Upper lobe of right lung (tissue), 1 donor: Measurements from ENCODE around the gene CD180. TPM values are rescaled to one million over a fixed set of nuclear protein-coding genes. Genes with fewer than 3 reads are reported as not detected.
A peak's percentile ranks its signal among the peaks of the same experiment; 100 is the strongest.

Experiments
- ATAC-seq: fragments of 200-7000 bp; cut with Tn5 transposase; one replicate; pipeline ENCODE4 v1.9.1; 2020; ENCODE audit warnings: mild to moderate bottlenecking, moderate library complexity
- DNase-seq: peaks from one replicate; pipeline ENCODE4 v3.0.0-alpha.2; 2020
- H3K27ac ChIP-seq: fragments of 200-600 bp; one replicate; pipeline ENCODE4 v1.8.0; 2022
- H3K27me3 ChIP-seq: fragments of 200-600 bp; one replicate; pipeline ENCODE4 v1.8.0; 2022; ENCODE audit warnings: mild to moderate bottlenecking
- H3K36me3 ChIP-seq: fragments of 200-600 bp; one replicate; pipeline ENCODE4 v1.8.0; 2022
- H3K4me1 ChIP-seq: fragments of 200-600 bp; one replicate; pipeline ENCODE4 v1.8.0; 2022
- H3K4me3 ChIP-seq: fragments of 200-600 bp; one replicate; pipeline ENCODE4 v1.8.0; 2022; ENCODE audit warnings: mild to moderate bottlenecking
- H3K9me3 ChIP-seq: fragments of 200-600 bp; one replicate; pipeline ENCODE4 v1.8.0; 2022
- intact Hi-C: fragments of 100-400 bp; cut with DNase I; formaldehyde crosslinking; loops from one replicate; pipeline ENCODE4 v1.11.0; 2022
- total RNA-seq: library from RNA; stranded (reverse); fragmentation: NEBNext Ultra II Directional; extraction: Animal tissue kit (Norgen Biotek cat#: 25700); gene quantifications from one replicate; pipeline ENCODE4 v1.2.1, GENCODE V29; 2021
- TF ChIP-seq, protein P1 (sequence below): fragments of 200-600 bp; IDR thresholded peaks from one replicate; pipeline ENCODE4 v1.8.0; 2022; ENCODE audit warnings: antibody characterized with exemption
- donor health status: DM: no; HTN: yes; CAD: no; lungs with severe emphysema.

CD180 gene
- total RNA-seq, 1 donor from 2014 or later: 3.0 TPM

DNA sequence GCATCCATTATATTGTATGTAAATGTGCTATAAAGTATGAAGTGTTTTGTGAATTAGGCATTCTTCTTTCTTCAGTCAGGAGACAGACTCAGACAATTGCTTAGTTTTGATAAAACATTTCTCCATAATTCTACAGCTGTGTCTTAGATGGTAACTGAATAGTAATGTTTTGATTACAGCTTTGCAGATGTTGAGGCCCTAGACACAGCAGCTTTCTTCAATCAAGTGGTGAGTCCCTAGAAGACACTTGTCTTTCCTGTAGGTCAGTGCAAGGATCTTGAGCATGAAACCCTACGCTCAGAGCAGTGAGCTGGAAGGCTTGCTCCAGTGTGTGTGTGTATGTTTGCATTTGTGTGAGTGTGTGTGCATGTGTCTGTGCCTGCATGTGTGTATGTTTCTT is 46.8 kb upstream of the CD180 start:
- ATAC-seq: peak; percentile 43
- Histone ChIP-seq H3K36me3 (no peaks in the 10 kb centered on the region), H3K9me3 (no peaks in the 10 kb centered on the region), H3K4me1 (peaks cover 11% of the 10 kb centered on the region), H3K4me3 (no peak overlapping the region), H3K27ac (no peak overlapping the region), H3K27me3 (no peaks in the 10 kb centered on the region)
- DNase-seq: no peak
- TF ChIP-seq, protein P1, sequence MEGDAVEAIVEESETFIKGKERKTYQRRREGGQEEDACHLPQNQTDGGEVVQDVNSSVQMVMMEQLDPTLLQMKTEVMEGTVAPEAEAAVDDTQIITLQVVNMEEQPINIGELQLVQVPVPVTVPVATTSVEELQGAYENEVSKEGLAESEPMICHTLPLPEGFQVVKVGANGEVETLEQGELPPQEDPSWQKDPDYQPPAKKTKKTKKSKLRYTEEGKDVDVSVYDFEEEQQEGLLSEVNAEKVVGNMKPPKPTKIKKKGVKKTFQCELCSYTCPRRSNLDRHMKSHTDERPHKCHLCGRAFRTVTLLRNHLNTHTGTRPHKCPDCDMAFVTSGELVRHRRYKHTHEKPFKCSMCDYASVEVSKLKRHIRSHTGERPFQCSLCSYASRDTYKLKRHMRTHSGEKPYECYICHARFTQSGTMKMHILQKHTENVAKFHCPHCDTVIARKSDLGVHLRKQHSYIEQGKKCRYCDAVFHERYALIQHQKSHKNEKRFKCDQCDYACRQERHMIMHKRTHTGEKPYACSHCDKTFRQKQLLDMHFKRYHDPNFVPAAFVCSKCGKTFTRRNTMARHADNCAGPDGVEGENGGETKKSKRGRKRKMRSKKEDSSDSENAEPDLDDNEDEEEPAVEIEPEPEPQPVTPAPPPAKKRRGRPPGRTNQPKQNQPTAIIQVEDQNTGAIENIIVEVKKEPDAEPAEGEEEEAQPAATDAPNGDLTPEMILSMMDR: no peak
- intact Hi-C loops: no loop called here

DNA sequence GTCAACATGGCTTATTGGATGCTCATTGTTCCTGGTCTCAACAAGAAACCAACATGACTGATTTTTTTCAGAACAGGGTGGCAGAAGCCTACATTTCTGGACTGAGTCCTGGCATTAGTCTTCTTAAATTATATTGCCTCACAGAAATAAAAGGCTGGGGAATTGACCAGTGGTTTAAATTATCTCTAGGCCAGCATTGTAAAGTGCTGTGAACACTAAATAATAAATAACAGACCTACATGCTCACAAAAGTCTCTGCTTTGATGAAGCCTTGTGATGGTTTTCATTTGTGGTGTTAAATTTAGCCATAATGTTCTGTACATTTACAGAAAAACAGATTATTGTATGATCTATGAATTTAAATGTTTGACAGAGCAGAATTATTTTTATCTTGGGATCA is 44.7 kb upstream of the CD180 start:
- Histone ChIP-seq H3K4me3 (no peak overlapping the region), H3K27ac (no peak overlapping the region), H3K36me3 (no peaks in the 10 kb centered on the region), H3K27me3 (no peaks in the 10 kb centered on the region), H3K4me1 (peaks cover 8% of the 10 kb centered on the region), H3K9me3 (no peaks in the 10 kb centered on the region)
- DNase-seq (no peak), ATAC-seq (no peak)
- intact Hi-C loops: no loop called here
- TF ChIP-seq, protein P1: no peak

DNA sequence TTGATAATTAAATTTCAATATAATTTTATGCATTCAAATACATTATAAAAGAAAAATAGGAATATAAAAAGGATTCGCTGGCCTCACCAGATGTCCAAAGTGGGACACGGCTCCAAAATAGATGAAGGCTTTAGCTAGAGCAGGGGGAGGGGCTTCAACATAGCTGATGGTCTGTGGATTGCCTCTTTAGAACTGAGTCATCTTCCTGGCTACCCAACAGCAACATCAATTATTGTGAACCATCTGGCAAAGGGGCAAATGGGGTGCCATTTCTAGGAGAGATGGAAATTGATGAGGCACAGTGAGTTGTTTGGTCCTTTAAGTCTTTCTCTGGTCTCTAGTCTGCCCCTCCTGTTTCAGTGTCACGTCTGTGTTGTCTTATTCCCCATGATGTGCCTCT is 44.2 kb upstream of the CD180 start:
- H3K27me3 ChIP-seq: no peaks in the 10 kb centered on the region
- H3K4me1 ChIP-seq: peaks cover 3% of the 10 kb centered on the region
- TF ChIP-seq, protein P1: no peak
- no peaks in the 10 kb centered on the region for H3K36me3 ChIP-seq
- DNase-seq (no peak), ATAC-seq (no peak)
- no peaks in the 10 kb centered on the region for H3K9me3 ChIP-seq
- intact Hi-C loops: no loop called here
- no peak overlapping the region for H3K27ac ChIP-seq
- H3K4me3 ChIP-seq: no peak overlapping the region

DNA sequence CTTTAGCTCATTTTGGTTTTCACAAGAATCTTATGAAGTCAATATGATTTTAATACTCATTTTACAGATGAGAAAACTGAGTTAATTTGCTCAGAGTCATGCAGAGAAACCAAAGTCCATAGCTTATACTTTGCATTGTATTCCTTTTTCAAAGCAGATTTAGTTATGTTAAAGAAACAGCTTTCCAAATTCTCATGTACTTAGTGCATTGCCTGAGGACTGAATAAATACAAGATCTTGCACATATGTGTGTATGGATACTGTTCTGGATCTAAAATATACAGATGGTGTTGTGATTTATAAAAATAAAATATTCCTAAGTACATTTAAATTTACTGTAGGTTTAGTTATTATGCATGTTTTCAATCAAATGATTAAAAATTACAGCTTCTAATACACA is 43.5 kb upstream of the CD180 start:
- ATAC-seq (no peak), DNase-seq (no peak)
- TF ChIP-seq, protein P1: no peak
- no peaks in the 10 kb centered on the region for H3K9me3 ChIP-seq
- no peak overlapping the region for H3K27ac ChIP-seq
- H3K4me3 ChIP-seq: no peak overlapping the region
- intact Hi-C loops: no loop called here
- H3K27me3 ChIP-seq: no peaks in the 10 kb centered on the region
- H3K4me1 ChIP-seq: peaks cover 6% of the 10 kb centered on the region
- H3K36me3 ChIP-seq: no peaks in the 10 kb centered on the region

DNA sequence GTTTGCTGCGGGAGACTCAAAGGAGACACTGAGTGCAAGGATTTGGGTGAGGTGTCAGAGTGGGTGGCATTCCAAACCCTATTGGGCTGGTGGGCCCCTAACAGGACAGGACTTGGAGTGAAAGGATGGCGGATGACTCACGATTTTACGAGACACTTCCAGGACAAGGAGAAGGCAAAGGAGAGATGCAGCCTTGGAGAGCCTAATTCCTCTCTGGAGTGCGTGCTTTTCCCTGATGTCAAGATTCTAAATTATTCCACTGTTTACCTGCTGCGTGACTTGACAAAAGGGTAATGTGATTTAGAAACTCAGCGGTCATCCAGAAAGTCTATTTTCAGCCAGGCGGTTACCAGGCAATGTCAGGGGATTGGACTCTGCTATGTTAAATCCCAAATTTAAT is 41.6 kb upstream of the CD180 start:
- H3K27ac ChIP-seq: no peak overlapping the region
- TF ChIP-seq, protein P1: no peak
- no peaks in the 10 kb centered on the region for H3K27me3 ChIP-seq
- H3K36me3 ChIP-seq: no peaks in the 10 kb centered on the region
- H3K9me3 ChIP-seq: no peaks in the 10 kb centered on the region
- peaks cover 19% of the 10 kb centered on the region for H3K4me1 ChIP-seq
- ATAC-seq (no peak), DNase-seq (no peak)
- no peak overlapping the region for H3K4me3 ChIP-seq
- intact Hi-C loops: no loop called here

DNA sequence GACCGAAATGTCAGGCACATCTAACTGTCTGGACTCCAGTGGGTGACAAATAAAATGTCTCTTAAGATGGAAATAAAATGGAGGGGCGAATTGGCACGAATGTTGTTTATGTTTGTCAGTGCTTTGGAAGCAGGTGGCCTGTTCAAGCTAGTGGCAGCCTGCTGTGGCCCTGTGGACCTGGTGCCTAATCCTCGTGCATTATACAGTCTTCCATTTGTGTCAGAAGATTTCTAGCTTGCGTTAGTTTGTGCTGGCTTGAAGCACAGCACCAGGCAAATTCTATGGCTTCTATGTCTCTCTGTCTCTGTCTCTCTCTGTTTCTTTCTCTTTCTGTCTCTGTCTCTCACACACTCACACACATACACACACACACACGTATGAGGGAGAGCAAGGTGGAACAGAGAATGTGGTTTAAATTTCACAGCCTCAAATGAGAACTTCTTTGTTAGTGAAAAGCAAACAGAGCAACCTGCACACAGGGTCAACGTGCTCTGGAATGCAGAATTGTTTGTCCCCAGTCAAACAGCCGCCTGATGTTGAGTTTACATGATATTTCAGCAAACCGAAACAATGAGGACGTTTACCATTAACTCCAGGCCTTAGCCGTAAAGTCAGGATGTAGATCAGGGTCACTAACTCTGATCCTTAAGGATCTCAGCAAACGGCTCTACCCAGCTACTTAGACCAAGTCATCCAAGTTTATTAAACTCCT is 39.0 kb upstream of the CD180 start:
- Histone ChIP-seq H3K36me3 (no peaks in the 10 kb centered on the region), H3K27ac (peak overlapping the region; percentile 59), H3K27me3 (no peaks in the 10 kb centered on the region), H3K4me3 (no peak overlapping the region), H3K4me1 (peaks cover 19% of the 10 kb centered on the region), H3K9me3 (no peaks in the 10 kb centered on the region)
- ATAC-seq (peak; percentile 37), DNase-seq (no peak)
- intact Hi-C loops: no loop called here
- TF ChIP-seq, protein P1: no peak
